NOMO-1 treated with DMSO at 0.1 percent for 48 hours (cell line): ENCODE results near the gene PATJ.
"Not testable (repeated sequence)": the region's sequence is repeated elsewhere in the genome, so short reads cannot be mapped to it uniquely, and the experiment has no call there.

Experiments used
- DNase-seq: peaks from one replicate; lab custom pipeline; 2025; ENCODE audit not compliant: unreplicated experiment; lab: John Stamatoyannopoulos, UW

Gene PATJ

GRCh38 chr1:61887076-61887867 is 145.0 kb downstream of the PATJ start:
- DNase-seq: no peak

GRCh38 chr1:61887931-61888564 is 145.8 kb downstream of the PATJ start:
- DNase-seq: no peak

- DNase-seq: no peak
Observed at GRCh38 chr1:61888808-61889207, 146.5 kb downstream of the PATJ start.

- DNase-seq: not testable (repeated sequence)
Observed at GRCh38 chr1:61890435-61890834, 148.2 kb downstream of the PATJ start.

GRCh38 chr1:61892977-61893376 is 150.7 kb downstream of the PATJ start:
- DNase-seq: no peak

GRCh38 chr1:61894296-61894695 is 152.0 kb downstream of the PATJ start:
- DNase-seq: not testable (repeated sequence)

GRCh38 chr1:61895175-61895574 is 152.9 kb downstream of the PATJ start:
- no peak for DNase-seq

GRCh38 chr1:61898658-61899057 is 156.4 kb downstream of the PATJ start:
- DNase-seq: no peak

GRCh38 chr1:61904354-61904753 is 162.1 kb downstream of the PATJ start:
- DNase-seq: peak; percentile 20

- no peak for DNase-seq
Observed at GRCh38 chr1:61907102-61907501, 164.8 kb downstream of the PATJ start.

- DNase-seq: no peak
Observed at GRCh38 chr1:61910035-61910434, 167.8 kb downstream of the PATJ start.

- DNase-seq: no peak
Observed at GRCh38 chr1:61914823-61915482, 172.7 kb downstream of the PATJ start.

GRCh38 chr1:61921435-61921834 is 179.2 kb downstream of the PATJ start:
- DNase-seq: no peak

GRCh38 chr1:61922950-61923480 is 180.7 kb downstream of the PATJ start:
- DNase-seq: no peak

- DNase-seq: no peak
Observed at GRCh38 chr1:61925591-61926298, 183.5 kb downstream of the PATJ start.

- DNase-seq: no peak
Observed at GRCh38 chr1:61926597-61926996, 184.3 kb downstream of the PATJ start.

GRCh38 chr1:61930116-61930645 is 187.9 kb downstream of the PATJ start:
- DNase-seq: no peak

- DNase-seq: no peak
Observed at GRCh38 chr1:61931587-61932279, 189.5 kb downstream of the PATJ start.

GRCh38 chr1:61935516-61935915 is 193.2 kb downstream of the PATJ start:
- DNase-seq: no peak

GRCh38 chr1:61936839-61937238 is 194.6 kb downstream of the PATJ start:
- DNase-seq: no peak
